ENCODE measurements around the gene MACROD1.

The MACROD1 gene

GRCh38 chr11:64161037-64161436, 4.9 kb downstream of the MACROD1 start:
- H3K36me3 ChIP-seq (ENCODE audit: insufficient read depth, low read length): no peaks in the 10 kb centered on the region
- TF ChIP-seq EZH2 (IDR thresholded peaks at IDR 0.05) (no peak), FOXP2 (optimal IDR thresholded peaks at IDR 0.05; ENCODE audit: control extremely low read depth, extremely low read length, insufficient read depth) (no peak)
- no peak overlapping the region for H3K27ac ChIP-seq
- H3K4me3 ChIP-seq: no peak overlapping the region
- no peak for DNase-seq (ENCODE audit: low read depth, low spot score)
- H3K9ac ChIP-seq (ENCODE audit: insufficient read length): no peak overlapping the region
- H3K9me3 ChIP-seq (ENCODE audit: low read depth, low read length): no peaks in the 10 kb centered on the region

- Histone ChIP-seq H3K27ac (no peak overlapping the region), H3K36me3 (ENCODE audit: insufficient read depth, low read length) (no peaks in the 10 kb centered on the region), H3K4me3 (no peak overlapping the region), H3K9ac (ENCODE audit: insufficient read length) (no peak overlapping the region), H3K9me3 (ENCODE audit: low read depth, low read length) (no peaks in the 10 kb centered on the region)
- no peak for DNase-seq (ENCODE audit: low read depth, low spot score)
- TF ChIP-seq EZH2 (IDR thresholded peaks at IDR 0.05): no peak
- no peak for TF ChIP-seq FOXP2 (optimal IDR thresholded peaks at IDR 0.05; ENCODE audit: control extremely low read depth, extremely low read length, insufficient read depth)
- no peak for TF ChIP-seq POLR2AphosphoS5 (IDR thresholded peaks at IDR 0.05; ENCODE audit: borderline replicate concordance, low read depth, low read length)
Observed at GRCh38 chr11:64157631-64158394, 8.1 kb downstream of the MACROD1 start.

- Histone ChIP-seq H3K9me3 (ENCODE audit: low read depth, low read length) (no peaks in the 10 kb centered on the region), H3K27ac (no peak overlapping the region), H3K36me3 (ENCODE audit: insufficient read depth, low read length) (no peaks in the 10 kb centered on the region), H3K9ac (ENCODE audit: insufficient read length) (no peak overlapping the region), H3K4me3 (no peak overlapping the region)
- DNase-seq (ENCODE audit: low read depth, low spot score): no peak
- TF ChIP-seq POLR2AphosphoS5 (IDR thresholded peaks at IDR 0.05; ENCODE audit: borderline replicate concordance, low read depth, low read length) (no peak), EZH2 (IDR thresholded peaks at IDR 0.05) (no peak), FOXP2 (optimal IDR thresholded peaks at IDR 0.05; ENCODE audit: control extremely low read depth, extremely low read length, insufficient read depth) (no peak)
Observed at GRCh38 chr11:64156235-64157011, 9.5 kb downstream of the MACROD1 start.

GRCh38 chr11:64153812-64154211, 12.1 kb downstream of the MACROD1 start:
- TF ChIP-seq EZH2 (IDR thresholded peaks at IDR 0.05) (no peak), FOXP2 (optimal IDR thresholded peaks at IDR 0.05; ENCODE audit: control extremely low read depth, extremely low read length, insufficient read depth) (no peak), POLR2AphosphoS5 (IDR thresholded peaks at IDR 0.05; ENCODE audit: borderline replicate concordance, low read depth, low read length) (no peak)
- H3K9me3 ChIP-seq (ENCODE audit: low read depth, low read length): no peaks in the 10 kb centered on the region
- no peak overlapping the region for H3K27ac ChIP-seq
- H3K9ac ChIP-seq (ENCODE audit: insufficient read length): no peak overlapping the region
- no peak overlapping the region for H3K4me3 ChIP-seq
- DNase-seq (ENCODE audit: low read depth, low spot score): no peak
- no peaks in the 10 kb centered on the region for H3K36me3 ChIP-seq (ENCODE audit: insufficient read depth, low read length)

- no peak for TF ChIP-seq EZH2 (IDR thresholded peaks at IDR 0.05)
- no peak for TF ChIP-seq POLR2AphosphoS5 (IDR thresholded peaks at IDR 0.05; ENCODE audit: borderline replicate concordance, low read depth, low read length)
- no peak for TF ChIP-seq FOXP2 (optimal IDR thresholded peaks at IDR 0.05; ENCODE audit: control extremely low read depth, extremely low read length, insufficient read depth)
- Histone ChIP-seq H3K27ac (no peak overlapping the region), H3K36me3 (ENCODE audit: insufficient read depth, low read length) (no peaks in the 10 kb centered on the region), H3K9me3 (ENCODE audit: low read depth, low read length) (no peaks in the 10 kb centered on the region), H3K9ac (ENCODE audit: insufficient read length) (no peak overlapping the region), H3K4me3 (no peak overlapping the region)
- DNase-seq (ENCODE audit: low read depth, low spot score): no peak
Observed at GRCh38 chr11:64152841-64153691, 12.8 kb downstream of the MACROD1 start.

- no peak overlapping the region for H3K4me3 ChIP-seq
- no peak overlapping the region for H3K27ac ChIP-seq
- TF ChIP-seq POLR2AphosphoS5 (IDR thresholded peaks at IDR 0.05; ENCODE audit: borderline replicate concordance, low read depth, low read length): no peak
- TF ChIP-seq FOXP2 (optimal IDR thresholded peaks at IDR 0.05; ENCODE audit: control extremely low read depth, extremely low read length, insufficient read depth): no peak
- no peak for TF ChIP-seq EZH2 (IDR thresholded peaks at IDR 0.05)
- H3K9ac ChIP-seq (ENCODE audit: insufficient read length): no peak overlapping the region
- no peaks in the 10 kb centered on the region for H3K36me3 ChIP-seq (ENCODE audit: insufficient read depth, low read length)
- no peak for DNase-seq (ENCODE audit: low read depth, low spot score)
- no peaks in the 10 kb centered on the region for H3K9me3 ChIP-seq (ENCODE audit: low read depth, low read length)
Observed at GRCh38 chr11:64151337-64151736, 14.6 kb downstream of the MACROD1 start.

- no peak for DNase-seq (ENCODE audit: low read depth, low spot score)
Observed at GRCh38 chr11:64150481-64151239, 15.3 kb downstream of the MACROD1 start.

More at GRCh38 chr11:64150481-64151239, 15.3 kb downstream of the MACROD1 start:
- H3K9me3 ChIP-seq (ENCODE audit: low read depth, low read length): no peaks in the 10 kb centered on the region
- no peaks in the 10 kb centered on the region for H3K36me3 ChIP-seq (ENCODE audit: insufficient read depth, low read length)
- H3K9ac ChIP-seq (ENCODE audit: insufficient read length): no peak overlapping the region
- no peak overlapping the region for H3K27ac ChIP-seq
- TF ChIP-seq EZH2 (IDR thresholded peaks at IDR 0.05): no peak
- no peak for TF ChIP-seq POLR2AphosphoS5 (IDR thresholded peaks at IDR 0.05; ENCODE audit: borderline replicate concordance, low read depth, low read length)
- no peak for TF ChIP-seq FOXP2 (optimal IDR thresholded peaks at IDR 0.05; ENCODE audit: control extremely low read depth, extremely low read length, insufficient read depth)
- no peak overlapping the region for H3K4me3 ChIP-seq

All from SK-N-MC (cell line).